Hypothalamus (tissue), 51 donors: ENCODE measurements around the gene TOP2B.
A peak's percentile ranks its signal among the peaks of the same experiment; 100 is the strongest.

ENCODE experiments used
- DNase-seq, 51 donors: peaks; one replicate each; lab custom pipeline; 2025; lab: John Stamatoyannopoulos, UW

The TOP2B gene, protein sequence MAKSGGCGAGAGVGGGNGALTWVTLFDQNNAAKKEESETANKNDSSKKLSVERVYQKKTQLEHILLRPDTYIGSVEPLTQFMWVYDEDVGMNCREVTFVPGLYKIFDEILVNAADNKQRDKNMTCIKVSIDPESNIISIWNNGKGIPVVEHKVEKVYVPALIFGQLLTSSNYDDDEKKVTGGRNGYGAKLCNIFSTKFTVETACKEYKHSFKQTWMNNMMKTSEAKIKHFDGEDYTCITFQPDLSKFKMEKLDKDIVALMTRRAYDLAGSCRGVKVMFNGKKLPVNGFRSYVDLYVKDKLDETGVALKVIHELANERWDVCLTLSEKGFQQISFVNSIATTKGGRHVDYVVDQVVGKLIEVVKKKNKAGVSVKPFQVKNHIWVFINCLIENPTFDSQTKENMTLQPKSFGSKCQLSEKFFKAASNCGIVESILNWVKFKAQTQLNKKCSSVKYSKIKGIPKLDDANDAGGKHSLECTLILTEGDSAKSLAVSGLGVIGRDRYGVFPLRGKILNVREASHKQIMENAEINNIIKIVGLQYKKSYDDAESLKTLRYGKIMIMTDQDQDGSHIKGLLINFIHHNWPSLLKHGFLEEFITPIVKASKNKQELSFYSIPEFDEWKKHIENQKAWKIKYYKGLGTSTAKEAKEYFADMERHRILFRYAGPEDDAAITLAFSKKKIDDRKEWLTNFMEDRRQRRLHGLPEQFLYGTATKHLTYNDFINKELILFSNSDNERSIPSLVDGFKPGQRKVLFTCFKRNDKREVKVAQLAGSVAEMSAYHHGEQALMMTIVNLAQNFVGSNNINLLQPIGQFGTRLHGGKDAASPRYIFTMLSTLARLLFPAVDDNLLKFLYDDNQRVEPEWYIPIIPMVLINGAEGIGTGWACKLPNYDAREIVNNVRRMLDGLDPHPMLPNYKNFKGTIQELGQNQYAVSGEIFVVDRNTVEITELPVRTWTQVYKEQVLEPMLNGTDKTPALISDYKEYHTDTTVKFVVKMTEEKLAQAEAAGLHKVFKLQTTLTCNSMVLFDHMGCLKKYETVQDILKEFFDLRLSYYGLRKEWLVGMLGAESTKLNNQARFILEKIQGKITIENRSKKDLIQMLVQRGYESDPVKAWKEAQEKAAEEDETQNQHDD (N-terminal part only)

GRCh38 chr3:25664812-25665314 lies at the start of gene TOP2B:
TOP2B (minus strand) TSS chr3:25664907; CDS start chr3:25664297, 610 bp downstream.
- DNase-seq: peak; percentile 77 to 98 (median 95)

- no peak for DNase-seq
Observed at GRCh38 chr3:25713341-25713985, 48.8 kb upstream of the TOP2B start.

DNA sequence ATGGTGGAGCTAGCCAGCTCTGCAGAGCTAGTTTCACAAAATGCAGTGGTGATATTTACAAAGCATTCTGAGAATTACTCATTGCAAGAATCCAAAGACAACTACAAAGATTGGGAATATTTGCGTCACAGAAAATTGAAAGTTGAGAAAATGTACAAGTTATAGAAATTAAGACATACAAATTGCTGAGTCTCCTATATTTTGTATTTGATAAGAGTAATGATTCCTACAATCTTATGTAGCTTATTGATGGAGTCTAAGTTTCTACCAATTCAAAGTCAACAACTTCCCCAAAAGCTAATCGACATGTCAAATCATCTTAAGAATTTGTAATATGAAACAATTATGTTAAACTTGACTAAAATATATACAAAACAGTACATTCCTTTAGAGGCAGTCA lies 46.4 kb upstream of the TOP2B start:
- DNase-seq: no peak

DNA sequence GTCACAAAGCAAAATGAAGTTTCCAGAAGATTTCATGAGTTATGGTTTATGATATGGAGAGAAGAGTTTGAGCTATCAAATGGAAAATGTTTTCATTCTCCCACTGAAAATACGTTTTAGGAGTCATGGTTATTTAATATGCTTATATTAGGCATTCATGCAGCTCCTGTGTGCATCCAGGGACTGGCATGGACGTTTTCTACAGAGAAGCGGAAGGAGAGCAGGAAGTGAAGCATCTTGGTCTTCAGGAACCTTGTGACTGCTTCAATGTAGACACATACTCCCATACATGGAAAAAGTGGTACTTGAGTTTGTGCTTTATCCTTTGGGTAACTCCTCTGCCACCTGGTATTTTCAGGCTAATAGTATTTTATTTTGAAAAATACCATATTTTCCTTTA lies 43.3 kb upstream of the TOP2B start:
- no peak for DNase-seq

DNA sequence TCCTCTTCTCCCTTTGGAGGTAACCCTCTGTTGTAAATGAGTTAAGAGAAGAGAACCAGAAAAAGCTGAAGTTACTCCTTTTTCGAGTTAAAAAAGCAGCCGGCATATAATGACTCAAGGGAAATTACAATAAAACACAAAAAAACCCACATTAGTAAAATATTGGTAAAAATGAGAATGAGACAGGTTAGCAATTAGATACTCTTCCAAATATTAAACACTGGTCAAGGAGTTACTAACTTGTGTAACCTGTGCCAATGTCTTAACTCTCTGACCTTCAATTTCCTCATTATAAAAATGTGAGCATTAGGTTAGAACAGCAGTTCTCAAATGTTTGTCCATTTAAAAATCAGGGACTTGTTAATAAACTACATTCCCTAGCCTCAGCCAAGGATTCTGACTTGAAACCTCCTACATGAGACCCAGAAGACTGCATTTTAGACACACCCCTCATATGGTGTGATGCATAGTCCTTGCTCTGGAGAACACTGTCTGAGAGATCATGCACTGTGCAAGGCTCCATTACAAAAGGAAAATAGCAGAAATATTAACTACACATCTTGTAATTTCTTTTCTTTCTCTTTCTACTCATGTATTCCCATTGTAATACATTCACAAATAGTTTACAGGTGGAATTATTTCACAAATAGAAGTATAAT lies 42.7 kb upstream of the TOP2B start:
- no peak for DNase-seq

- DNase-seq: no peak
Observed at GRCh38 chr3:25706213-25706612, 41.5 kb upstream of the TOP2B start.

DNA sequence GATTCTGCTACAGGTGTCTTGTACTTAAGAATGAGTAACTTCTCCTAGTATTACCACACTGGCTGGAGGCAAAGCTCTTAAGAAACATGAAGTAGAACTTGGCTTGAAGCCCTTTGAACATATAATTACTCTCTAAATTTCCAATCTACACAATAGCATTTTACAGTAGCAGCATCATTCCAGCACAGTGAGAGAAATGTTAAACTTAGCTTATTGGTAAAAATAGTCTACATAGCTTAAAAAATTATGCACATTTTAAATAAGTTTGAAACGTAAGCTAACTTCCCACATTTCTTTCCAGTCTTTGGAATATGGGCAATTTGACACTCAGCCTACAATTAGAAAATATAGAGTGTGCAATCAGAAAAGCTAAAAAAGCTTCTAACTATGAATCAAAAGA lies 32.8 kb upstream of the TOP2B start:
- DNase-seq: no peak

- DNase-seq: no peak
Observed at GRCh38 chr3:25695731-25696420, 31.2 kb upstream of the TOP2B start.

DNA sequence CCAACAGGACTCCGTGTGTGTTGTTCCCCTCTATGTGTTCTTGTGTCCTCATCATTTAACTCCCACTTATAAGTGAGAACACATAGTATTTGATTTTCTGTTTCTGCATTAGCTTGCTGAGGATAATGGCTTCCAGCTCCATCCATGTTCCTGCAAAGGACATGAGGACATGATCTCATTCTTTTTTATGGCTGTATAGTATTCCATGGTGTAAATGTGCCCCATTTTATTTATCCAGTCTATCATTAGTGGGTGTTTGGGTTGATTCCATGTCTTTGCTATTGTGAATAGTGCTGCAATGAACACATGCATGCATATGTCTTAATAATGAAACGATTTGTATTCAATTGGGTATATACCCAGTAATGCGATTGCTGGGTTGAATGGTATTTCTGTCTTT lies 28.5 kb upstream of the TOP2B start:
- no peak for DNase-seq

- no peak for DNase-seq
Observed at GRCh38 chr3:25692341-25692740, 27.6 kb upstream of the TOP2B start.

- DNase-seq: no peak
Observed at GRCh38 chr3:25690768-25691533, 26.2 kb upstream of the TOP2B start.

- no peak for DNase-seq
Observed at GRCh38 chr3:25689226-25689625, 24.5 kb upstream of the TOP2B start.

DNA sequence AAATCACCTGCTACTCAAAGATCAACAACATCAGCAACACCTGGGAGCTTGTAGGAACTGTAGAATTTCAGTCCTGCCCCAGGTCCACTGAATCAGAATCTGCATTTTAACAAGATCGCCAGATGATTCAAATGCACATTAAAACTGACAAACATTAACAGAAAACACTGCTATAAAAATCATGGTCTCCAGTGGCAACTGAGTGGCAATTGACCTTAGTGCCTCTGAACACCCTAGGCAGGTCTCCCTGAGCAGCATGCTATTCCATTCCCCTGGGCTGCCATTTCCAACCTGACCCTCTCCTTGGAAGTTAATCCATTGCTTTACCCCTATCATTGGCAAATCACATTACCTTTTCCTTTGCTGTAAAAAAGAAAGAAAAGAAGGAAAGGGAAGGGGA lies 23.0 kb upstream of the TOP2B start:
- no peak for DNase-seq

- no peak for DNase-seq
Observed at GRCh38 chr3:25686766-25687165, 22.1 kb upstream of the TOP2B start.

DNA sequence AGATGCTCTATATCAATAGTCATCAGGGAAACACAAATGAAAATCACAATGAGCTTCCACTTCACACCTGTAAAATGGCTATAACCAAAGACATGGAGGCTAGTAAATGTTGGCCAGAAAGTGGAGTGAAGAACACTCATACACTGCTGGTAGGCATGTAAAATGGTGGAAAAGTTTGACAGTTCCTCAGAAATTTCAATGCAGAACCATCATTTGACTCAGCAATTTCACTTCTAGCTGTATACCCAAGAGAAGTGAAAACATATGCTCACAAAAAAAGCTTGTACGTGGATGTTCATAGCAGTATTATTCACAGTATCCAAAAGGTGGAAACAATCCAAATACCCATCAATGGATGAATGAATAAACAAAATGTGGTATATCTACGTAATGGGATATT lies 19.2 kb upstream of the TOP2B start:
- no peak for DNase-seq

DNA sequence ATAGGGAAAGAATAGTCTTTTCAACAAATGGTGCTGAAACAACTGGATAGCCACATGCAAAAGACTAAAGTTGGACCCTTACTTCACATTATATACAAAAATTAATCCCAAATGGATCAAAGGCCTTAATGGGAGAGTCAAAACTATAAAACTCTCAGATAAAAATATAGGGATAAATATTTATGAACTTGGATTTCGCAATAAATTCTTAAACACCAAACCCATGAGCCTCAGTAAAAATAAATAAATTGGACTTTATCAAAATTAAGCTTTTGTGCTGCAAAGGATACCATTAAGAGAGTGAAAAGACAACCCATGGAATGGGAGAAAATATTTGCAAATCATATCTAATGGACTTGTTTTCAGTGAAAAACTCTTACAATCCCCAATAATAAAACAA lies 18.7 kb upstream of the TOP2B start:
- DNase-seq: no peak

- DNase-seq: peak in 1 of 51 donors; percentile 14
Observed at GRCh38 chr3:25679642-25680302, 15.1 kb upstream of the TOP2B start.

GRCh38 chr3:25679166-25679565 lies 14.5 kb upstream of the TOP2B start:
- peak in 2 of 51 donors; percentile 6 to 16 for DNase-seq
